ENCODE results near the gene IQSEC1. TPM values are rescaled to one million over a fixed set of nuclear protein-coding genes. Genes with fewer than 3 reads are reported as not detected.

The IQSEC1 gene
- total RNA-seq, 4 donors from 2014 or later, result 24.0 to 43.0 (median 31.8) TPM

DNA sequence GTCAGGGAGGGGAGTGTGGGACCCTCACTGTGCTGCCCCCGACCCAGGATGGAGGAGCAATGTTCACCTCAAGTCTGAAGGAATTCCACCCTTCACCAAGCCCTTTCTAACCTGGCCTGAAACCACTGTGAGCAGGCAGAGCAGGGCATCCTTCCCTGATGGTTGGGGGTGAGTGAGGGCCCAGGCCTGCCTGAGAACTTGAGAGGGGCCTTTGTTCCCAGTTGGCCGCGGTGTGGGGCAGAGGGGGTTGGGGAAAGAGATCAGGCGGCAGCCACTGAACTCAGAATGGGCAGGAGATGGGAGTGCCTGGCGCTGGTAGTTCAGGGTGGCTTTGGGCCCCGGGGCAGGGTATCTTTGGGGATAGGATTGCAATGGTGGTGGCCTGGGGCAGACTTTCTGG is 128.4 kb downstream of the IQSEC1 start:
- no peak for DNase-seq
- 78% methylated on average over 6 of the region's 6 CpGs; no CpG with 5 or more reads in 1 of the 2 donors for WGBS, 2 donors (ENCODE audit: low coverage in 1 of 2)
- Histone ChIP-seq H3K9me3 (no peaks in the 10 kb centered on the region), H3K36me3 (no peaks in the 10 kb centered on the region), H3K27ac (no peak overlapping the region), H3K27me3 (no peaks in the 10 kb centered on the region), H3K4me1 (peaks cover 13 to 32% (median 22%) of the 10 kb centered on the region in 4 donors), H3K4me3 (no peak overlapping the region)
- in situ Hi-C loops (cut with MboI; ENCODE audit: low pct_ligation_motif_present in 1 of 4, low pct_unique_long_range_greater_than_20kb in 1 of 4, low sequenced_read_pairs in 3 of 4) (no loop called here), intact Hi-C loops (cut with DNase I; ENCODE audit: low total_unique reads) (no loop called here)
- TF ChIP-seq EP300 (IDR thresholded peaks at IDR 0.05; ENCODE audit: low read depth), result no peak

DNA sequence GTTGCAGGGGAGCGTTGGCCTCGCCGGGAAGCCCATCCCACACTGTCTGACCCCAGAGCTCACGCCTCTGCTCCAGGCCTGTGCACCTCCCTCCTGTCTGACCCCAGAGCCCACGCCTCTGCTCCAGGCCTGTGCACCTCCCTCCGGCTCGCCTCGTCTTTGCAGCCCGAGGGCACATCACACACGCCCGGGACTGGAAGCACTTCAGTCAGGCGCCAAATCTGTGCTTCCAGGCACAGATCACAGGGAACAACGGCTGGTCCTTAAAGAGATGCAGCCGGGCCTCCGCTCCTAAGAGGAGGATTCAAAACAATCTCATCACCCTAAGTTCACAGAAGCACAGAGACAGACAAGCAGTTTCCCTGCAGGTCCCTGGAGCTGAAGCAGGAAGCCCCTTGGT is 128.8 kb downstream of the IQSEC1 start:
- in situ Hi-C loops (cut with MboI; ENCODE audit: low pct_ligation_motif_present in 1 of 4, low pct_unique_long_range_greater_than_20kb in 1 of 4, low sequenced_read_pairs in 3 of 4), result no loop called here
- TF ChIP-seq POLR2AphosphoS5 (IDR thresholded peaks at IDR 0.05), result no peak
- no peak for TF ChIP-seq EP300 (IDR thresholded peaks at IDR 0.05; ENCODE audit: low read depth)
- no peak for TF ChIP-seq POLR2A (IDR thresholded peaks at IDR 0.05)
- TF ChIP-seq, protein P1, sequence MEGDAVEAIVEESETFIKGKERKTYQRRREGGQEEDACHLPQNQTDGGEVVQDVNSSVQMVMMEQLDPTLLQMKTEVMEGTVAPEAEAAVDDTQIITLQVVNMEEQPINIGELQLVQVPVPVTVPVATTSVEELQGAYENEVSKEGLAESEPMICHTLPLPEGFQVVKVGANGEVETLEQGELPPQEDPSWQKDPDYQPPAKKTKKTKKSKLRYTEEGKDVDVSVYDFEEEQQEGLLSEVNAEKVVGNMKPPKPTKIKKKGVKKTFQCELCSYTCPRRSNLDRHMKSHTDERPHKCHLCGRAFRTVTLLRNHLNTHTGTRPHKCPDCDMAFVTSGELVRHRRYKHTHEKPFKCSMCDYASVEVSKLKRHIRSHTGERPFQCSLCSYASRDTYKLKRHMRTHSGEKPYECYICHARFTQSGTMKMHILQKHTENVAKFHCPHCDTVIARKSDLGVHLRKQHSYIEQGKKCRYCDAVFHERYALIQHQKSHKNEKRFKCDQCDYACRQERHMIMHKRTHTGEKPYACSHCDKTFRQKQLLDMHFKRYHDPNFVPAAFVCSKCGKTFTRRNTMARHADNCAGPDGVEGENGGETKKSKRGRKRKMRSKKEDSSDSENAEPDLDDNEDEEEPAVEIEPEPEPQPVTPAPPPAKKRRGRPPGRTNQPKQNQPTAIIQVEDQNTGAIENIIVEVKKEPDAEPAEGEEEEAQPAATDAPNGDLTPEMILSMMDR (IDR thresholded peaks at IDR 0.05), result no peak
- no peaks in the 10 kb centered on the region for H3K9me3 ChIP-seq
- no peaks in the 10 kb centered on the region for H3K27me3 ChIP-seq
- no peak for DNase-seq
- WGBS, 2 donors (ENCODE audit: low coverage in 1 of 2), result 80% methylated on average over 15 of the region's 15 CpGs; no CpG with 5 or more reads in 1 of the 2 donors
- peaks cover 9 to 29% (median 20%) of the 10 kb centered on the region in 4 donors for H3K4me1 ChIP-seq
- no peaks in the 10 kb centered on the region for H3K36me3 ChIP-seq
- no peak overlapping the region for H3K27ac ChIP-seq
- intact Hi-C loops (cut with DNase I; ENCODE audit: low total_unique reads), result no loop called here
- no peak overlapping the region for H3K4me3 ChIP-seq

DNA sequence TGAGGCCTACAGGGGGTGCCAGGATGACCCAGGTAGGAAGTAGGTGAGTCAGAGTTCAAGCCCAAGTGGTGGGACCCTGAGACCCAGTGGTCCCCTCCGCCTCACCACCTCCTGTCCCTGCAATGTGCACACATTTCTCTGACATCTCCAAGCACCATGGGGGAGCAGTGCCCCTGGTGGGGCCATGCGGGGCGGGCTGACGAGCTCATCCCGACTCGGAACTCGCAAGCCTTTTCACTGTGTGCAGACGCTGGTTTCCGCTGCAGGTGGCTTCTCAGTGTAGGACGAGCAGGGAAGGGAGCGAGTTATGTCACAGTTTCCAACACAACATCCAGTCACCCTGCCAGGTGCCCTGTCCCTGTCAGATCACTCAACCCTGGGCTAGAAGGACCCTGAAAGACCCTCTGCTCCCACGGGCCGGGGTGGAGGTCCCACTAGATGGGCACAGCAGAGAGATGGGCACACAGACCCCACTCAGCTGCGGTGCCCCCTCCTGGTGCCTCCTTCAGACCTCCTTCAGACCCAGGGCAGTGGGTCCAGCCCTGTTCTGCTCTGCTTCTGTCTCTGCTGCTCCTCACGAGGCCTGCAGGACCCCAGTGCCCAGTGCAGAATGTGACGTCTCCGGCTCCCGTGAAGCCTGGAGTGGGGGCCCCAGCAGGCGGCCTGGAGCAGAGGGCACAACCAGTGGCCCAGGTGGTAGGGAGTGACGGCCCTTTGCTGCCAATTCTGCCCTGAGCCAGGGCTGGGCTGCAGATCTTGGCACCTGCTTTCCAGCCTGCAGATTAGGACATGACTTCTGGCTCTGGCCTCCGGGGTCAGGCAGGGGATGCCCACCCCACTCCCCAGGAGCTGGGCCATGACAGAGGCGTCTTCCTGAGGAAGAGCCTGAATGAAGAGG is 129.9 kb downstream of the IQSEC1 start:
- Histone ChIP-seq H3K9me3 (no peaks in the 10 kb centered on the region), H3K4me1 (peaks cover 14 to 26% (median 22%) of the 10 kb centered on the region in 4 donors), H3K36me3 (no peaks in the 10 kb centered on the region), H3K27ac (no peak overlapping the region), H3K27me3 (no peaks in the 10 kb centered on the region), H3K4me3 (no peak overlapping the region)
- intact Hi-C loops (cut with DNase I; ENCODE audit: low total_unique reads) (no loop called here), in situ Hi-C loops (cut with MboI; ENCODE audit: low pct_ligation_motif_present in 1 of 4, low pct_unique_long_range_greater_than_20kb in 1 of 4, low sequenced_read_pairs in 3 of 4) (no loop called here)
- DNase-seq, result no peak
- no peak for TF ChIP-seq POLR2A (IDR thresholded peaks at IDR 0.05)
- TF ChIP-seq EP300 (IDR thresholded peaks at IDR 0.05; ENCODE audit: low read depth), result no peak
- no peak for TF ChIP-seq POLR2AphosphoS5 (IDR thresholded peaks at IDR 0.05)
- TF ChIP-seq, protein P1 (IDR thresholded peaks at IDR 0.05), result no peak
- 95% methylated on average over 20 of the region's 22 CpGs; no CpG with 5 or more reads in 1 of the 2 donors for WGBS, 2 donors (ENCODE audit: low coverage in 1 of 2)

DNA sequence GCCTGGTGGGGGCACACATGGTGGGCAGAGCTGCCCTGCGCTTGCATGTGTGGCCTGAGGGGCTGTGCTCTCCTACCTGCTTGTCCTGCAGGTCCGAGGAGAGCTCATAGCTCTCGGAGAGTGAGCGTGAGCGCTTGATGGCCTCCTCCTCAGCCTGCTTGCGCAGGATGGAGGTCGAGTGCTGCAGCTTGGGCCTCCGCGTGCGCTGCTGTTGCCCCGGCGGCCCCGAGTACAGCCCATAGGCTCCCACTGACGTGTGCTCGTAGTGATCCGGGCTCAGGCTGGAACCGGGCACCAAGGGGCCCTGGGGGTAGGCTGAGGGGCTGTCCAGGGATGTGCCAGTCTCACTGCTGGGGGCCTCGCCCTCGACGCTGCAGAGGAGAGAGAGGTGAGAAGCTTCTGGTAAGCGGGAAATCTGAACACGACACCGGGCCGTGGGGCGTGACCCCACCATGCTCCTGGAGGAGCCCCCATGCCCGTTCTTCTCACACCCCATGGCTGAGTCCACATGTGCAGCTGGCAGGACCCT is 131.7 kb downstream of the IQSEC1 start:
- TF ChIP-seq POLR2AphosphoS5 (IDR thresholded peaks at IDR 0.05), result no peak
- TF ChIP-seq POLR2A (IDR thresholded peaks at IDR 0.05), result no peak
- TF ChIP-seq, protein P1 (IDR thresholded peaks at IDR 0.05), result no peak
- TF ChIP-seq EP300 (IDR thresholded peaks at IDR 0.05; ENCODE audit: low read depth), result no peak
- Histone ChIP-seq H3K36me3 (no peaks in the 10 kb centered on the region), H3K9me3 (no peaks in the 10 kb centered on the region), H3K4me1 (peaks cover 6 to 14% (median 12%) of the 10 kb centered on the region in 4 donors), H3K27ac (no peak overlapping the region), H3K4me3 (no peak overlapping the region), H3K27me3 (no peaks in the 10 kb centered on the region)
- 96% methylated on average over 25 of the region's 26 CpGs; no CpG with 5 or more reads in 1 of the 2 donors for WGBS, 2 donors (ENCODE audit: low coverage in 1 of 2)
- DNase-seq, result no peak
- intact Hi-C loops (cut with DNase I; ENCODE audit: low total_unique reads) (no loop called here), in situ Hi-C loops (cut with MboI; ENCODE audit: low pct_ligation_motif_present in 1 of 4, low pct_unique_long_range_greater_than_20kb in 1 of 4, low sequenced_read_pairs in 3 of 4) (no loop called here)

All from transverse colon (tissue), 4 donors.